ENCODE measurements around the gene ST6GALNAC3. TPM values are rescaled to one million over a fixed set of nuclear protein-coding genes. Genes with fewer than 3 reads are reported as not detected.
"Not testable (repeated sequence)": the region's sequence is repeated elsewhere in the genome, so short reads cannot be mapped to it uniquely, and the experiment has no call there.

The ST6GALNAC3 gene
- total RNA-seq, 2 donors from 2014 or later: 12.9 to 18.9 TPM

DNA sequence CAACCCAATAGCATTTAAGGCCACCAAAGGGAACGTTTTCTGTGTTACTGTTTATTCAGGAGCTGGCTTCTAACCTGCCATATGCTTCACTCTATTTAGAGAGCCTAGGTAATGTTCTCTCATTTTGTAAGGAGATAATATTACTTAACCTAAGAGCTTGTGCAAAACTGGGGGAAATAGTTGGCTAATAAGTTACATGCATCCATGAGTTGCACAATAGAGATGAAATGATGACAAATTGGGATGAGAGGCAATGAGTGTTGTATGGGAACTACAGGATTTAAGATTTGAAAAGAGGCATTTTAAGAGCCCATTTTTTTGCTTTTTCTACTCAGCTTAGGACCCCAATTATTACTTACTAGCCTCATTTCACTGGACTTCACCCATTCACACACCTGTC lies 151.0 kb downstream of the ST6GALNAC3 start:
- no peak for DNase-seq (ENCODE audit: low spot score)
- intact Hi-C loops (cut with DNase I): no loop called here

DNA sequence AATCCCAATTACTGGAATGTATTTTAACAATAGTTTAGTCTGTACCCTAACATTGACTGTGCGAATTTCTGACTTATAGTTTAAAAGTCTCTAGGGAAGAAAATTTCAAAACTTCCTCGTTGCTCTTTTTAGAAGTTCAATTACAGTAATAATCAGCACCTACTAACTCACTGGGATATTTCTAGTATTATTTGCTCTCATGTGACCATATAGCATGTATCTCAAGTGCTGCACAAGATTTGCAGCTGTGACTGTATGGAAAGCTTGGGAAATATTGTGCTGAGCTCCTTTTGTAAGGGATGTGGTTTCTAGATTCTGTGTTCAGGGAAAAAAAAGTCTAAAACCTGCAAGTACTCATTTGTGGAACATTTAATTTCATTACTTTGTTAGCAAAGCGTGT lies 153.1 kb downstream of the ST6GALNAC3 start:
- no peak for DNase-seq (ENCODE audit: low spot score)
- intact Hi-C loops (cut with DNase I): no loop called here

DNA sequence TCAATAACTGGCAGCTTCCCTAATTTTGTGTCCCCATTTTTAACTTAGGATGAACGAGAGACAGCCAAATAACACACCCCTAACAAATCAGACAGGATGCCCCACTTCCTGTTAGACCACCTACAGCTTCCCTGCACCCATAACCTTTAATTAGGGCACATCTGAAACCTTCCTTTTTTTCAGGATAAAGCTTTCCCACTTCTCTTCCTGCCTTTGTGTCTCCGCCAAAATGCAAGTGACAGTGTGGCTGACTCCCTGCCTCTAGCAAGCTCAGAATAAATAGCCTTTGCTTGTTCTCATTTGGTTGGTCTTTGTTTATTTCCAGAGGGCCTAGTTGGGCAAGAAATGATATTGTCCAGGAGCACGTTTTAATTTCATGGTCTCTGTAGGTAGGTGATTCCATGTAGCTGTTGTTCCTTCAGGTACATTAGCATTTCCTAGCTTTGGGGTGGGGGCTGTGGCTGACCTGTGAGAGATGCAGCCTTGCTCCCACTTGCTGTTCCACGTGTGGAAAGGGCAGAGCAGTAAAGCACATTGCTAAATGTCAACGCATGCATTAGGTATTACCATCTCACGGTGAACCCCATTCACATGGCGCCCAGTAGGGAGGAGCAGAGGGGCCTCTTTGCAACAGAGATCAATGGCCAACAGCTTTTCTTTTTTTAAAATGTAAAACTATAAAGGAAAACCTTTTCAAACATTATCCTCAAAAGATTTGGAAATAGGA lies 154.9 kb downstream of the ST6GALNAC3 start:
- intact Hi-C loops (cut with DNase I): no loop called here
- no peak for DNase-seq (ENCODE audit: low spot score)

DNA sequence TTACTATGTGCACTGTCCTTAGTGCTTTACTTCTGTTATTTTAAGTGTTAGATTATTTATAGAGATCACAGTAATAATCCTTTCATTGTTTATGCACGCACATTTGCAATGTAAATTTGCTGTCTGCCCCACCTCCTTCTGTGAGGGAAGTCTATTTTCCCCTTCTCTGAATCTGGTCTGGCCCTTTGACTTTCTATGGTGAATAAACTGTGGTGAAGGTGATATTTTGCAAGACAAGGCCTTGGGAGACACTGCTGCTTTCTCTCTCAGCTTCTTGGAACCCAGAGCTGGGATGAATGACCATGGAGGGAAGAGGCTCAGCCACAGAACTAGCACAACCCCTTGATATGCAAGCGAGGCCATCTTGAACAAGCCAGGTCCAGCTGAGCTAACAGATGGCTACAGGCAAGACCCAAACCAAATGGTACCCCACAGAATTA lies 156.3 kb downstream of the ST6GALNAC3 start:
- no peak for DNase-seq (ENCODE audit: low spot score)
- intact Hi-C loops (cut with DNase I): no loop called here

DNA sequence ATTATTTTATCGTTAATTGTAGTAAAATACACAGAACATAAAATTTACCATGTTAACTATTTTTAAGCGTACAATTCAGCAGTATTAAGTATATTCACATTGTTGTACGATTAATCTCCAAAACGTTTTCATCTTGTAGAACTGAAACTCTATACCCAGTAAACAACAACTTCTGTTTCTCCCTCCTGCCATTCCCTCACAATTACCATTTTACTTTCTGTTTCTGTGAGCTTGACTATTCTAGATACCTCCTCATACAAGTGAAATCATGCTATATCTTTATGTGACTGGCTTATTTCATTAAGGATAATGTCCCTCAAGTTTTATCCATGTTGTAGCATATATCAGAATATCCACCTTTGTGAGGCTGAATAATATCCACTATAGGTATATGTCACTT lies 156.8 kb downstream of the ST6GALNAC3 start:
- DNase-seq (ENCODE audit: low spot score): no peak
- intact Hi-C loops (cut with DNase I): no loop called here

DNA sequence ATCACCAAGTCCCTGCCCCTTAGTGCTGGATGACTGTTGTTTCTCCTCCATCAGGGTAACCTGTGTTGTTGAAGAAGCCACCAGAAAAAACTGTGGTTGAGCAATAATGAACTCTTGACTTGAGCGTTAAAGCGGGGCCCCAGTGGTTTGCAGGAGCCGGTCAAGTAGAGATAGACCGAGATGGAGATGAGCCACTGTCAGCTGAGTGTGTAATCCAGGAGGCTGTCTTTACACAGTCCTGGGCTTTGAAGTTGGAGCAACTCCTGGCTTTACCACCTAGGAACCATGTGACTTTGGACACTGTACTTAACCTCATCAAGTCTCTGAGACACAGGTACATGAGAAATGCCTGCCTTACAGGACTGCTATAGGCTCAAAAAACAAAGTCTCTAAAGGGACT lies 158.1 kb downstream of the ST6GALNAC3 start:
- DNase-seq (ENCODE audit: low spot score): no peak
- intact Hi-C loops (cut with DNase I): no loop called here

DNA sequence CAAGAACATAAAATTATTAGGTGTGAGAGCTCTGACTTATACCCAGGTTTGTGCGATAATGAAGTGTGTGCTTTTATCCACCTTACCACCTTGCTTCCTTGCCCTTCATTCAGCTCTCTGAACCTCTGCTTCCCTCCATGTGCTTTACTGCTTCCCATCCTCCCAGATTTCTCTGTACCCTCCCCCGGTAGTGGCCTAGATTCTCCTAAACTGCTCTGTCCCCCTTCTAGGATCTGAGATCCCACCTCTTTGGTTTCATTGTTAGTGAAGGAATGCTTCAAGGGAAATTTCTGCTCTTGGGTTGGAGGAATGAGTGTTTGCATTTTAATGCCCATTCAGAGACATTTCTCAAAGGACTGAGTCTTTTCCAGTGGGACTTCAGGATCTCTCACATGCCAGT lies 159.5 kb downstream of the ST6GALNAC3 start:
- DNase-seq (ENCODE audit: low spot score): no peak
- intact Hi-C loops (cut with DNase I): no loop called here

DNA sequence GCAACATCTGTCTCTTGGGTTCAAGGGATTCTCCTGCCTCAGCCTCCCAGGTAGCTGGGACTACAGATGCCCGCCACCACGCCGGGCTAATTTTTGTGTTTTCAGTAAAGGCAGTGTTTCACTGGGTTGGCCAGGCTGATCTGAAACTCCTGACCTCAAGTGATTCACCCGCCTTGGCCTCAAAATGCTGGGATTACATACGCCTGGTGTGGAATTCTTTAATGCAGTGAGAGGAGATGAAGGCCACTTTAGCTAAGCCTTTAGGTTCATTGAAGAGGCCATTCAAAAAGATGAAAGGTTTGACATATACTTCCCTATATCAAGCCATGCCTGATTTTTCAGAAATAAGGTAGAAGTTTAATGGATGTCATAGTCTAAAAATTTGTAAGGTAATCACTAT lies 162.7 kb downstream of the ST6GALNAC3 start:
- intact Hi-C loops (cut with DNase I): no loop called here
- no peak for DNase-seq (ENCODE audit: low spot score)

DNA sequence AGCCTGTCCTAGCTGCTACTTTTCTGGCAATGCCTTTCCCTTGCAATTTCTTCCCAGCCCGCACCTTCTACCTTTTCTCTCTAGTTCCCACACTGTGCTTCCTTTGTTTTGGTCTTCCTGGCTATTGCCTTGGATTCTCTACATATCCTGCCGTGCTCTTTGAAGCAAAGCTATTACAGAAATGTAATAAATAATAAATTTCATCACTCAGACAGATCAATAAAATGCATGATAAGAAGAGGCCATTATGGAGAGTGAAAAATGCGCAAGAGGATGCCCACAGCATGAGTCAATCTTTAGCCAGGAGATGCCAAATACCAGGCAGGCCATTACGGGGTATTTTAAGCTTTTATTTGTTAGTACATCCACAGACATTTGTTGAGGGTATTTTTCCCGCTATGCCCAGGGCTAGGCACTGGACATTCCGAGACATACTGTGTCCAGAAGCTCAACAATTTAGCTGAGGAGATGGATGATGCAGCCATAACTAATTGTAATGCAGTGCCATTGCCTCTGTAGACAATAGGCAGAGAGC lies 163.6 kb downstream of the ST6GALNAC3 start:
- intact Hi-C loops (cut with DNase I): no loop called here
- DNase-seq (ENCODE audit: low spot score): no peak

DNA sequence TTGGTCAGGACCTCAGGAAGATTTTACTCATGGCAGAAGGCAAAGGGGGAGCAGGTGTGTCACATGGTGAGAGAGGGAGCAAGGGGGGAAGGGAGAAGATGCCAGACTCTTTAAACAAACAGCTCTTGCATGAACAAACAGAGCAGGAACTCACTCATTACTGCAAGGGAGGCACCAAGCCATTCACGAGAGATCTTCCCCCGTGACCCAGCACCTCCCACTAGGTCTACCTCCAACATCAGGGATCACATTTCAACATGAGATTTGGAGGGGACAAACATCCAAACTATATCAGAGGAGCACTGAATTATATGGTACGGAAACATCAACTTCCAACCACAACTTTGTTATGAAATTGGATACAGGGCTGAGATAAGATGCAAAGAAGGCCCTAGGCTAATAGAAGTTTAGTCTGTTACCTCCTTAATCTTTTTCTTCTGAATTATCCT lies 164.9 kb downstream of the ST6GALNAC3 start:
- intact Hi-C loops (cut with DNase I): no loop called here

DNA sequence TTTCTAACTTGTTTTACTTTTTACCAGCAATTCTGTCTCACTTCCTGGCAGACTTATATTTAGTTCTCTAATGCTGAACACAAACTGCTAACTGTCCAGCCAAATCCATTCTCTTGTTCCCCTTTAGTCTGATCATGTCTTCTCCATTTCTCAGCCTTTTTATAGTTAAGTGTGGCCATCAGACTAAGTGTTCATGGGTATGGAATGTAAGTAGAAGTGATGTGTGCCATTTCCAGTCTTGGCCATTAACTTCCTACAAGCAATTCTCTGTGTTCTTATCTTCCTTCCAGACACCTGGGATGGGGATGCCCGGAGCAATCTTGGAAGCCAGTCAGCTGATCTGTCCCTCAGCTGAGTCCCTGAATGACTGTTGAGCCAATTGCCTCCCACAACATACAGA lies 165.8 kb downstream of the ST6GALNAC3 start:
- DNase-seq (ENCODE audit: low spot score): no peak
- intact Hi-C loops (cut with DNase I): no loop called here

More for the DNA sequence above, 164.9 kb downstream of the ST6GALNAC3 start:
- no peak for DNase-seq (ENCODE audit: low spot score)

DNA sequence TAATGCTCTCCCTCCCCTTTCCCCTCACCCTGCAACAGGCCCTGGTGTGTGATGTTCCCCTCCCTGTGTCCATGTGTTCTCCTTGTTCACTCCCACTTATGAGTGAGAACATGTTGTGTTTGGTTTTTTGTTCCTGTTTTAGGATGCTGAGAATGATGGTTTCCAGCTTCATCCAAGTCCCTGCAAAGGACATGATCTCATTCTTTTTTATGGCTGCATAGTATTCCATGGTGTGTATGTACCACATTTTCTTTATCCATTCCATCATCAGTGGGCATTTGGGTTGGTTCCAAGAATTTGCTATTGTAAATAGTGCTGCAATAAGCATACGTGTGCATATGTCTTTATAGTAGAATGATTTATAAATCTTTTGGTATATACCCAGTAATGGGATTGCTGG lies 168.0 kb downstream of the ST6GALNAC3 start:
- DNase-seq (ENCODE audit: low spot score); intact Hi-C loops (cut with DNase I): not testable (repeated sequence)

DNA sequence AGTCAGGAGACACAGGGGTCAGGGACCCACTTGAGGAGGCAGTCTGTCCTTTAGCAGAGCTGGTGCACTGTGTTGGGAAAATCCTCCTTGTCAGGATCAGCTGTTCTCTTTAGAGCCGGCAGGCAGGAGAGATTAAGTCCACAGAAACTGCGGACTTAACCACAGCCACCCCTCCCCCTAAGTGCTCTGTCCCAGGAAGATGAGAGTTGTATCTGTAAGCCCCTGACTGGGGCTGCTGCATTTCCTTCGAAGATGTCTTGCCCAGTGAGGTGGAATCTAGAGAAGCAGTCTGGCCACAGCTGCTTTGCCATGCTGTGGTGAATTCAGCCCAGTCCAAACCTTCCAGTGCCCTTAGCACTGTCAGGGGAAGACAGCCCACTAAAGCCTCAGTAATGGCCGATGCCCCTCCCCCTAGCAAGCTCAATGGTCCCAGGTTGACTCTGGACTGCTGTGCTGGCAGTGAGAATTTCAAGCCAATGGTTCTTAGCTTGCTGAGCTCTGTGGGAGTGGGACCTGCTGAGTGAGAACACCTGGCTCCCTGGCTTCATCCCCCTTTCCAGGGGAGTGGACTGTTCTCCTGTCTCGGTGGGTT lies 172.8 kb downstream of the ST6GALNAC3 start:
- no peak for DNase-seq (ENCODE audit: low spot score)
- intact Hi-C loops (cut with DNase I): no loop called here

DNA sequence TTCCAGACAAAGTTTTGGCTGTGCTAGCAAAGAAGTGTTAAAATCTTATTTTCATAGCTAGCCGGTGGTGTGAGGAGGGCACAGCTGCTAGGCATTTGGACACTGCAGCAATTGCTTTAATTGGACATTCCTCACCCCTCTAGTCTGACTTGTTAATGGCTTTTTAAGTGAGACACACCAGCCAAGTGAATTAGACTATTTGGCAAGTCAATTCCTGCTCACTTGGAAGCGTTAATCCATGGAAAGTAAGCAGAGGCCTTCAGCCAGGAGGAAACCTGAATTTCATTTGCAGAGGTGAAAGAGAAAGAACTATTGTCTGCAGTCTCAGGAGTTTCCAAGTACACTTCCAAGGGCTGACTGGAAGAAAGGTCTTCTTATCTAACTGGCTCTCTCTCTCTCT lies 175.7 kb downstream of the ST6GALNAC3 start:
- DNase-seq (ENCODE audit: low spot score): no peak
- intact Hi-C loops (cut with DNase I): no loop called here

DNA sequence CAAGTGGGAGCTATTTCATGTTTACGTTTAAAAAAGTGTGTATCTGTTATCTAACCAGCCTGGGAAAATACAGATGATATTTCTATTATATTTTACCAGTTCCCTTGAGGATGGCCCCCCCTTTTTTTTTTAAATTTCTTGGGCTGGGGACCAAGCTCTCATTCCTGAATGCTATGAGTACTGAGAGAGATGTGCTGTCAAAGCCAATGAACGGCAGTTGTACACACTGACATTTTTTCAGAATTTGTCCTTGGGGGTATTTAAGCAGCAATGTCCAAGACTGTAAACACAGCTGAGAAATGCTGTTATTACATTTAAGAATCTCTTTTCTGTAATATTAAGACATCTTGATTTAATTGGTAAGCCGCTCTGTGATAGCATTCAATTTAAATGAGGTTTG lies 177.9 kb downstream of the ST6GALNAC3 start:
- intact Hi-C loops (cut with DNase I): no loop called here
- DNase-seq (ENCODE audit: low spot score): no peak

DNA sequence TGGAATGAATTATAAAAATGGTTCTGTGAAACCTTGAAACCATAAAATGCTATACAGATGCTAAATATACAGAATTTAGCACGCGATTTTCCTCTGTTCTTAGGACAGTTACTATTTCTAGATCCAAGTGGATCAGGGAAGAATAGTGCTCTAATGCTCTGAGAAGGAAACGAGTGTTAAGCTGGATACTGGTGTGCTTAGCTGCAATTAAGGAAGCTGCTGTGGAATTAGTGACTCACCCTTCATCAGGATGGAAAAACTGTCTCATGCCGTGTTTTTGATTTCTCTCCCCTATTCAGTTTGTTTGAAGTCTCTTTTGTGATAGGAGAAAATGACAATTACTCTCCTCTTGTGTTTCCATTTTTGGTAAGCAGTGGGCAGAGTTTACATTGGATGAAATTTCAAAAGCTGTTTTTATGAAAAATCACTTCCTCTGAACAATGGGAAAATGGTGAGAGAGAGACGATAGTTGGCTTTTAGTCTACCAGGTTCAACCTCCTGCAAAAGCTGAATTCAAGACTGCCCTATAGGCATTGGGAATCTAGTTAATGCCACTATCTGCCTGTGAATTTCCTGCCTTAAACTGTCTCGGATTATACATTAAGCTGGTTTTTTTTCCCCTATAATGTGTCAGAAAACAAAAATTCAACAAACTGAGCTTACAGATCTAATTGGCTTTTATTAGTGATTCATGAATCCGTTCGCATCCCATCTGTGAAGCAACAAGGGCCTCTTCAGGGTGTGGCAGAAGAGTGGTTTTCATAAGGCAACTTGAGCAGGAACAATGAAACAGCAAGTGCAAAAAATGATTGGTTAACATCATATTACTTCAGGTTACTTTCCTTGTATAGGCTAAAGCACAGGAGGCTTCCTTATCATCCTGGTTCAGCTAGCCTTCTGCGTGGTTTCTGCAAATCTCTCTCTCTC lies 179.8 kb downstream of the ST6GALNAC3 start:
- intact Hi-C loops (cut with DNase I): no loop called here
- no peak for DNase-seq (ENCODE audit: low spot score)

DNA sequence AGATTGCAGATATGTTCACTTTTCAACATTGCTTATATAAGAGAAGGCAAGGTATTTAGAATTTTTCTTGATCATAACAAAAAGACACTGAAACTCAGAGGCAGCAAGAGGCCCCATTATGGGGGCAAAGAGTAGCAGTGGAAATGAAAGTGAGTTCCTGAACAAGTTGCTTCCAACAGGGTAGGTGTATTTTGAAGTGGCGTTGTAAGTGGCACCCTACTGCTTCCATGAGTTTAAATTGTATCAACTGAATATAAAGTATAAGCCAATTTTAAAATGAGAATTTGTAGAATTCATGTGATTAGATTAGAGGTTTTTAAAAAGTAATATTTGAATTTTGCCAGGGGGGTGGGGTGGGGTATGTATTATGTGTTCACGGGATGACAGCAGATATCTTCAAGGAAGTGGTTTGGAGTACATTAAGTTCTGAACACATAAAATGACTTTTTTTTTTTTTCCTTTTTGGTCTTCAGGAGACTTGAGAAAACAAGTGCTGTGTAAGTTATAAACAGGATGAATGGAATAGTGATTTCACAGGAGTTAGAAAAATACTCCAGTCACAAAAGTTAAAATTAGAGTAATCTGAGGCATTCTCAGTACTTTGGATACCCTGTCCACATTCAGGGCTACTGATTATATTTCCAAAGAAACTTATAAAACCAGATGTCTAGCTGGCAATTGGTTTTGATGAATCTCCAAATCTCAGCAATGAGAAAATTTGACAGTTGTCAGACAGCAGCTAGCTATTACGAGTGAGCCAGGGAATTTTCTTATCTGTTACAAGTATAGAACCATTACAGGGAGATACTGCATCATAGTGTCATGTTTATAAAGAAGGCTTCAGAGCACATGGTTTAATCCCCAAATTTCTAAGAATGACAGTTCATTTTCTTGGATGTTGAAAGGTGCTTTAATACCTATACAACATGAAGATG lies 182.0 kb downstream of the ST6GALNAC3 start:
- intact Hi-C loops (cut with DNase I): no loop called here
- DNase-seq (ENCODE audit: low spot score): no peak

DNA sequence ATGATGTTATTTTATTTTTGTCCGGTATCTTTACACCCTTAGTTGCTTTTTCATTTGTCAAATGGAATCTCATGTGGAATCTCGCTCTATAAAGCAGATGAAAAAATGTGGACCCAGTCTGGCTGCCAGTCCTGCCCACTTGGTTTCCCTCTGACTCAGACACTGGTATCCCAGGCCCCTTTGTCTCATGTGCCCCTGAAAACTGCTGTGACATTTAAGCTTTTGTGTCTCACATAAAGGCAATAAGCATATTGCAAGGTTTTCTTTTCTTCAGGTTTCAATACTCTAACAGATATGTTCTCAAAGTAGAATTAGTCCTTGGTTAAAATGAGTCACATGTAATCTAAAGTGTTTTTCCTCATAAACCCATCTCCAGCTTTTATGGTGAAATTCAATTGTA lies 183.3 kb downstream of the ST6GALNAC3 start:
- DNase-seq (ENCODE audit: low spot score): no peak
- intact Hi-C loops (cut with DNase I): no loop called here

DNA sequence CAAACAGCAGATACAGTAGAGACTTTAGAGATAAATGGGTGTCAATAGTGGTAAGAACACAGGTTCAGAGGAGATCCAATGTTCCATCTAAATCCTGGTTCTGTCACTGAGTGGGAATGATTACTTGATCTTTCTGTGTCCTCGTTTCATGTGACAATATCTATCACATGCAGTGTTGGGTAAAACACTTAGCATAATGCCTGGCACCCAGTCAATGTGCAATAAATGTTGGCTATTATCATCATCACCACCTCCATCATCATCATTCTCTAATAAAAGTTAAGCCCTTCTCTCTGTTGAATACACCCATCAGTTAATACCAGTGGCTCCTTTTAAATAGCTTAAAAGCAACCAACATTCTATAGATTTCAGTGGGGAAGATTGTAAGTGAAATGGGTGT lies 184.7 kb downstream of the ST6GALNAC3 start:
- intact Hi-C loops (cut with DNase I): no loop called here
- no peak for DNase-seq (ENCODE audit: low spot score)
